ENCODE data around the gene GSK3B.

DNA sequence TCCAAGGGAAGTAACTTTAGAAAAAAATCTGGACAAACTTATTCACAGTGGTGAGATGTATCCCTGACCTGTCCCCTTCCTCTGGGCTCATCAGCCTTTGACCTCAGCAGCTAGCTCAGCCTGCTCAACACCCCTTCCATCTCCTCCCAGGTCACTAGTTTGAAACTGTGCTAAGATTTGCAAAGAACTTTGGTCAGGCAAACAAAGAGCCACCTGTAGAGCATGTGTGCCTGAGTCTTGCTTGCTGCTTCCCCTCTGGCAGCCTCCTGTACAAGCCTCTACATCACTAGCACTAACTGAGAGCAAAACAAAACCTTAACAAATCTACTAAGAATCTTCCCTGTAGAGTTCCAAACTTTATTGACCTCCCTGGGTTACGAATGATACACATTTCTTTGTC lies 268.4 kb downstream of the GSK3B start:
- no peak for TF ChIP-seq POLR2AphosphoS5 (IDR thresholded peaks at IDR 0.05)
- TF ChIP-seq CTCF (IDR thresholded peaks at IDR 0.05) = no peak
- no peak for TF ChIP-seq POLR2A (IDR thresholded peaks at IDR 0.05)

Measured in stomach (tissue), 4 donors.